ENCODE results near the gene TNFRSF1B. TPM values are rescaled to one million over a fixed set of nuclear protein-coding genes. Genes with fewer than 3 reads are reported as not detected.

TNFRSF1B gene
- total RNA-seq, 6 experiments from 2014 or later: 0.14 to 0.66 (median 0.33) TPM

GRCh38 chr1:12249181-12249580, 82.4 kb downstream of the TNFRSF1B start:
- peak overlapping the region; percentile 1; the same call in 1 of the 2 replicates for H3K27ac Mint-ChIP-seq
- H3K4me1 Mint-ChIP-seq (ENCODE audit: low read depth): peaks cover 27% of the 10 kb centered on the region
- TF ChIP-seq CTCF (IDR thresholded peaks at IDR 0.05): no peak
- peak; percentile 47 for DNase-seq
- H3K27me3 Mint-ChIP-seq (ENCODE audit: insufficient read depth): peaks cover 4% of the 10 kb centered on the region; the same call in 1 of the 2 replicates
- no peak overlapping the region for H3K4me3 Mint-ChIP-seq
- H3K36me3 Mint-ChIP-seq (ENCODE audit: low read depth): peaks cover 36% of the 10 kb centered on the region
- no peaks in the 10 kb centered on the region for H3K9me3 Mint-ChIP-seq

DNA sequence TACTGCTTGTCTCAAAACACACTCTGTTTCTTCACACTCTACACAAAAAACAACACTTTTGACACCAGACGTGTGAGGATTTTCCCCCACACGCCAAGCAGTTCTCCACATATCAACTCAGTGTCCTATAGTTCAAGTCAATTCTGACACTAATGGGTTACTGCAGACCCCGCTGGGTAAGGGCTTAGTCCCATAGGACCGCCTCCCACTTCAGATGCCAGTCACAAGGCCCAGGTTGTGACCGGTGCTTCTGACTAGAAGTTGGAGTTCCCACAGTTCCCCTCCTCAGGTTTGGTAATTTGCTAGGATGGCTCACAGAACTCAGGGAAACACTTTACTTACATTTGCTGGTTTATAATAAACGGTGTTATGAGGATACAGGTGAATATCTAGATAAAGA, 83.0 kb downstream of the TNFRSF1B start:
- H3K27me3 Mint-ChIP-seq (ENCODE audit: insufficient read depth): peaks cover 4% of the 10 kb centered on the region; the same call in 1 of the 2 replicates
- peaks cover 26% of the 10 kb centered on the region for H3K4me1 Mint-ChIP-seq (ENCODE audit: low read depth)
- H3K36me3 Mint-ChIP-seq (ENCODE audit: low read depth): peaks cover 33% of the 10 kb centered on the region
- H3K9me3 Mint-ChIP-seq: no peaks in the 10 kb centered on the region
- H3K4me3 Mint-ChIP-seq: no peak overlapping the region
- DNase-seq: no peak
- no peak overlapping the region for H3K27ac Mint-ChIP-seq
- no peak for TF ChIP-seq CTCF (IDR thresholded peaks at IDR 0.05)

- peaks cover 21% of the 10 kb centered on the region for H3K4me1 Mint-ChIP-seq (ENCODE audit: low read depth)
- H3K4me3 Mint-ChIP-seq: no peak overlapping the region
- no peak for DNase-seq
- no peak overlapping the region for H3K27ac Mint-ChIP-seq
- TF ChIP-seq CTCF (IDR thresholded peaks at IDR 0.05): no peak
- H3K36me3 Mint-ChIP-seq (ENCODE audit: low read depth): peaks cover 33% of the 10 kb centered on the region
- H3K27me3 Mint-ChIP-seq (ENCODE audit: insufficient read depth): no peaks in the 10 kb centered on the region
- H3K9me3 Mint-ChIP-seq: no peaks in the 10 kb centered on the region
Observed at GRCh38 chr1:12251442-12251841, 84.7 kb downstream of the TNFRSF1B start.

- DNase-seq: no peak
- TF ChIP-seq CTCF (IDR thresholded peaks at IDR 0.05): no peak
Observed at GRCh38 chr1:12255913-12256312, 89.1 kb downstream of the TNFRSF1B start.

DNA sequence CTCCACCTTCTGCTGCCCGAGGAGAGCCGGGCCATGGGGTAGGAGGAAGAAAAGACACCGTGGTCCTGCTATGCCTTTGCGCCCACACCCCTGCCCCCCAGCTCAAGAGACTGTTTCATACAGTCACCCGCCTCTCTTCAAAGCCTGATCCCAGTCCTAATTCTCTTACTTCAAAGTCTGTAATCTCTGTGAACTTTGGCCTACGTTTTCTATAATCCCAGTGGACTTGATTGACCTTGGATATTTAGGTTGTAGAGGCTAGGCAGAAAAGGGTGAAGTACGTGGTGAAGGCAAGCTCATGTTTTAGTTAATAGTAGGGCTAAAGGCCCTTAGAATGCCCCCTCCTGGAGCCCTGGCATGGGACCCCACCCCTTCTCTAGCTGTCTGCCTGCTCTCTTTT, 91.5 kb downstream of the TNFRSF1B start:
- TF ChIP-seq CTCF (IDR thresholded peaks at IDR 0.05): no peak
- no peak for DNase-seq
- no peaks in the 10 kb centered on the region for H3K27me3 Mint-ChIP-seq (ENCODE audit: insufficient read depth)
- no peaks in the 10 kb centered on the region for H3K9me3 Mint-ChIP-seq
- peaks cover 35% of the 10 kb centered on the region for H3K36me3 Mint-ChIP-seq (ENCODE audit: low read depth)
- no peaks in the 10 kb centered on the region for H3K4me1 Mint-ChIP-seq (ENCODE audit: low read depth)
- H3K4me3 Mint-ChIP-seq: no peak overlapping the region
- H3K27ac Mint-ChIP-seq: no peak overlapping the region

More at GRCh38 chr1:12255913-12256312, 89.1 kb downstream of the TNFRSF1B start:
- Mint-ChIP-seq H3K4me1 (ENCODE audit: low read depth) (peaks cover 7% of the 10 kb centered on the region), H3K27me3 (ENCODE audit: insufficient read depth) (no peaks in the 10 kb centered on the region), H3K4me3 (no peak overlapping the region), H3K36me3 (ENCODE audit: low read depth) (peaks cover 32% of the 10 kb centered on the region), H3K9me3 (no peaks in the 10 kb centered on the region), H3K27ac (no peak overlapping the region)

Small RNA genes within 50 kb of the gene (microRNA-seq; reads per million reads assigned to microRNA genes)
- gene MIR4632 (not detected), gene MIR7846 (not detected)

Other genes with a start within 250 kb of the TNFRSF1B start
- gene KIAA2013, start 240.6 kb upstream of the TNFRSF1B start, total RNA-seq (2021; fragmentation: NEBNext Ultra II Directional; extraction: Animal tissue kit (Norgen Biotek cat#: 25700)): 10 to 100 TPM; 59.0 to 74.3 (median 66.5) TPM
- gene PLOD1, start 232.3 kb upstream of the TNFRSF1B start, total RNA-seq (2021; fragmentation: NEBNext Ultra II Directional; extraction: Animal tissue kit (Norgen Biotek cat#: 25700)): 100 to 1,000 TPM; 294 to 438 (median 315) TPM
- 100 to 1,000 TPM in 4 of 6 experiments, 10 to 100 TPM in 2; 92.8 to 112 (median 101) TPM for gene MFN2, start 186.5 kb upstream of the TNFRSF1B start, total RNA-seq (2021; fragmentation: NEBNext Ultra II Directional; extraction: Animal tissue kit (Norgen Biotek cat#: 25700))
- 10 to 100 TPM in 5 of 6 experiments, 1 to 10 TPM in 1; 9.9 to 14.8 (median 12.6) TPM for gene MIIP, start 147.5 kb upstream of the TNFRSF1B start, total RNA-seq (2021; fragmentation: NEBNext Ultra II Directional; extraction: Animal tissue kit (Norgen Biotek cat#: 25700))
- gene TNFRSF8, start 103.7 kb upstream of the TNFRSF1B start, total RNA-seq (2021; fragmentation: NEBNext Ultra II Directional; extraction: Animal tissue kit (Norgen Biotek cat#: 25700)): under 1 TPM in 1 of 6 experiments, not detected in 5; 0.07 TPM
- gene VPS13D, start 63.0 kb downstream of the TNFRSF1B start, total RNA-seq (2021; fragmentation: NEBNext Ultra II Directional; extraction: Animal tissue kit (Norgen Biotek cat#: 25700)): 10 to 100 TPM; 18.8 to 29.5 (median 21.5) TPM

Data from HFFc6 (cell line).